ENCODE data around the gene TMEM161A. TPM values are rescaled to one million over a fixed set of nuclear protein-coding genes. Genes with fewer than 3 reads are reported as not detected.
"Not testable (repeated sequence)": the region's sequence is repeated elsewhere in the genome, so short reads cannot be mapped to it uniquely, and the experiment has no call there.

TMEM161A gene
- total RNA-seq, 4 donors from 2014 or later, result 23.4 to 31.8 (median 27.9) TPM

- Histone ChIP-seq H3K9me3 (no peaks in the 10 kb centered on the region), H3K36me3 (peaks cover 66% of the 10 kb centered on the region), H3K27ac (no peak overlapping the region), H3K4me3 (no peak overlapping the region), H3K4me1 (no peaks in the 10 kb centered on the region), H3K27me3 (no peaks in the 10 kb centered on the region)
- 88% methylated on average over 16 of the region's 17 CpGs for WGBS
- no peak for DNase-seq (ENCODE audit: low spot score in 2 of 2)
- no peak for TF ChIP-seq POLR2A (IDR thresholded peaks at IDR 0.05)
- TF ChIP-seq CTCF (IDR thresholded peaks at IDR 0.05), result no peak
Measured at GRCh38 chr19:19179548-19180441, 41.5 kb upstream of the TMEM161A start.

DNA sequence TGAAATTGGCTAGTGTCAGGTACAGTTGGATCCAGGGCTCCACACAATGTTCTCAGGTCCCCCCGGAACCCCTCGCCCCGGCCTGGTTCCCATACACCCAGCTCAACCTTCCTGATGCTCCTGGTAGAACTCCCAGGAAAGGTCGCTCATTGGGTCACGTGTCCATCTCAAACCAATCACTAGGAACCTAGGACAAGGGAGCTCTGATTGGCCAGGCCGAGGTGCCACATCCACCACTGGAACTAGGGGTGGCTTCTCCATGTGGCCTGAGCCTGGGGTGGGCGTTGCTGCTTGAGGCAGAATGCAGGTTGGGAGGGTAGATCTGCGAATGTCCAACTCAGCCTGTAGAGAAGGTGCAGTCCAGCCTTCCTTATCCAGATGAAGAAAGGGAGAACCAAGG is 38.7 kb upstream of the TMEM161A start:
- H3K4me3 ChIP-seq, result no peak overlapping the region
- DNase-seq (ENCODE audit: low spot score in 2 of 2), result no peak
- H3K9me3 ChIP-seq, result no peaks in the 10 kb centered on the region
- WGBS, result 92% methylated on average over 8 of the region's 8 CpGs
- no peaks in the 10 kb centered on the region for H3K27me3 ChIP-seq
- TF ChIP-seq EP300 (IDR thresholded peaks at IDR 0.05) (no peak), CTCF (IDR thresholded peaks at IDR 0.05) (no peak), POLR2A (IDR thresholded peaks at IDR 0.05) (no peak), POLR2AphosphoS5 (IDR thresholded peaks at IDR 0.05) (no peak)
- peaks cover 56% of the 10 kb centered on the region for H3K36me3 ChIP-seq
- no peak overlapping the region for H3K27ac ChIP-seq
- H3K4me1 ChIP-seq, result no peaks in the 10 kb centered on the region

DNA sequence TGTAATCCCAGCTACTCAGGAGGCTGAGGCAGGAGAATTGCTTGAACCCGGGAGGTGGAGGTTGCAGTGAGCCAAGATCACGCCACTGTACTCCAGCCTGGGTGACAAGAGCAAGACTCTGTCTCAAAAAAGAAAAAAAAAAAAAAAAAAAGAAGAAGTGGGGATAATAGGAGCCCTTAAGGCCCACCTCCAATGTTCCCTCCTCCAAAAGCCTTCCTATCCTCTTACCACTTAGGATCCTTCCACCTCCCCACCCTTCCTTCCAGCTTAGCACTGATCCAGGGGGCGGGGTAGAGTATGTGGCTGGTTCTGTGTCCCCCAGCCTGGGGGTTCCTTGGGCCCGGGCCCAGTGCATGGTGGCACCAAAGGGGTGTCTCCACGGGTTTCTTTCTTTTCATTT is 35.0 kb upstream of the TMEM161A start:
- peaks cover 22% of the 10 kb centered on the region for H3K36me3 ChIP-seq
- not testable (repeated sequence) for H3K4me1 ChIP-seq; H3K27me3 ChIP-seq; H3K4me3 ChIP-seq; DNase-seq (ENCODE audit: low spot score in 2 of 2); H3K27ac ChIP-seq; H3K9me3 ChIP-seq
- 88% methylated on average over 5 of the region's 5 CpGs for WGBS

- Histone ChIP-seq H3K36me3 (peaks cover 12% of the 10 kb centered on the region), H3K27me3 (no peaks in the 10 kb centered on the region), H3K27ac (no peak overlapping the region), H3K4me1 (peaks cover 9% of the 10 kb centered on the region), H3K4me3 (no peak overlapping the region), H3K9me3 (no peaks in the 10 kb centered on the region)
- TF ChIP-seq CTCF (IDR thresholded peaks at IDR 0.05), result no peak
- no peak for TF ChIP-seq EP300 (IDR thresholded peaks at IDR 0.05)
- no peak for TF ChIP-seq POLR2AphosphoS5 (IDR thresholded peaks at IDR 0.05)
- TF ChIP-seq POLR2A (IDR thresholded peaks at IDR 0.05), result no peak
- WGBS, result 78% methylated on average over 4 of the region's 8 CpGs
- DNase-seq (ENCODE audit: low spot score in 2 of 2), result no peak
Measured at GRCh38 chr19:19171821-19172532, 33.7 kb upstream of the TMEM161A start.

GRCh38 chr19:19170873-19171672 is 32.8 kb upstream of the TMEM161A start:
- H3K27ac ChIP-seq, result no peak overlapping the region
- no peaks in the 10 kb centered on the region for H3K27me3 ChIP-seq
- TF ChIP-seq POLR2AphosphoS5 (IDR thresholded peaks at IDR 0.05), result no peak
- no peak for TF ChIP-seq EP300 (IDR thresholded peaks at IDR 0.05)
- no peak for TF ChIP-seq POLR2A (IDR thresholded peaks at IDR 0.05)
- TF ChIP-seq CTCF (IDR thresholded peaks at IDR 0.05), result no peak
- DNase-seq (ENCODE audit: low spot score in 2 of 2), result no peak
- no peak overlapping the region for H3K4me3 ChIP-seq
- WGBS, result 71% methylated on average over 6 of the region's 6 CpGs
- H3K36me3 ChIP-seq, result peaks cover 3% of the 10 kb centered on the region
- no peaks in the 10 kb centered on the region for H3K9me3 ChIP-seq
- H3K4me1 ChIP-seq, result peaks cover 9% of the 10 kb centered on the region
